Retinal pigment epithelial cell (primary cell): ENCODE data around the gene TMEM147.

Experiments
- DNase-seq: peaks from one replicate; pipeline ENCODE4 v3.0.0-alpha.2; 2010; ENCODE audit warnings: low read depth
- H3K4me3 ChIP-seq: 2 replicates; pipeline ENCODE4 v1.5.1; 2011; ENCODE audit warnings: mild to moderate bottlenecking, low read length, control low read depth, moderate library complexity
- TF ChIP-seq, protein P1 (sequence below): conservative IDR thresholded peaks from 2 replicates; pipeline ENCODE4 v1.5.1; 2011; ENCODE audit warnings: low read depth, low read length, control low read depth, inconsistent platforms

TMEM147 gene

DNA sequence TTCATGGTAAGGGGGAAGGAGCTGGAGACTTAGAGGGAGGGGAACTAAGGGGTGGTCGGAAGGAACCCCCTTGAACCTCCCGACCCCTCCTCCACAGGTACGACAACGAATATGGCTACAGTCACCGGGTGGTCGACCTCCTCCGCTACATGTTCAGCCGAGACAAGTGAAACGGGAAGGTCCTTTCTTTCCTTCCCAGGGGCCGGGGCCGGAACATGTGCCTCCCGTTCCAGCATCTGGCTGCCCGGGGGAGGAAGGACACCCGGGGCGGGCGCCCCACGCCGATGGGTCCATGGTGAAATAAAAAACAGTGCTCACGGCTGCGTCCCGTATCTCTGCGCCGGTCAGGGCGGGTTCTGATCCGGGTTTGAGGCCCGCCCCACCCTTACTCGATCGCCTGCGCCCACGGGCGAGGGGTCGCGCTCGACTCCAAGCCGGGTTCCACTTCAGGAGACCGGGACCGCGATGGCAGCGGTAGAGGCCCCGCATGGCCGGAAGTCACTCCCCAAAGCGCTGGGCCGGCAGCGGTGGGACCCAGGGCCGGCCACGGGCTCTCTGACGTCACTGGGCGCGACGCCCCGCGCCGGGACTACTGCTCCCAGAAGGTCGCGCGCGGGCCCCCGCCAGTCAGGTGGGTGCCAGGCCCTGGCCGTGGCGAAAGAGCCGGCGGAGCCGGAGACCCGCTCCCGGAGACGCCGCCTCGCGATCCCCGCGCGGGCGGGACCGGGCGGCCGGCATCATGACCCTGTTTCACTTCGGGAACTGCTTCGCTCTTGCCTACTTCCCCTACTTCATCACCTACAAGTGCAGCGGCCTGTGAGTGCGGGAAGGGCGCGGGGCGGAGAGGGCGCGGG, at the start of gene TMEM147:
Gene TMEM147, plus strand, starts transcription at position 626 of the 854 bp plus-strand sequence. Its CDS starts 114 bp downstream, at position 740.
- peak; percentile 56 for DNase-seq

DNA sequence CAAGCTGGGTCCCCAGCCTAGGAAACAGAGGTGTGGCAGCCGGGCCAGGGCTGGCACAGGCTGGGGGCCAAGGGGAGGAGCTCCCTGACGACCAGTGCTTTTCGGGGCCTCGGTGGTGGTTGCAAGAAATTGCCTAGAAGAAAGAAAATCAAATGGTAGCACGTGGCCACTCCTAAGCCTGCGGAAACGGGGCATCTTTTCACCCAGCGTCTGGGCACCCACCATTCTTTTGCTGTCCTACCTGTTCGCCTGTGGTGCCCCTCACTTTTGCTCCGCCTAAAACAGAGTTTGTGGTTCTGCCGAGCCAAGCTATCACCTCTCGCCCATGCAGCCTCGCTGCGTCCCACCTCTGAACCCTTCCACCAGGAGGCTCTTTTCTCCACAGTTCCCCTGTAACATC, 48.0 kb upstream of the TMEM147 start:
- H3K4me3 ChIP-seq, result no peak overlapping the region
- no peak for DNase-seq
- TF ChIP-seq, protein P1, sequence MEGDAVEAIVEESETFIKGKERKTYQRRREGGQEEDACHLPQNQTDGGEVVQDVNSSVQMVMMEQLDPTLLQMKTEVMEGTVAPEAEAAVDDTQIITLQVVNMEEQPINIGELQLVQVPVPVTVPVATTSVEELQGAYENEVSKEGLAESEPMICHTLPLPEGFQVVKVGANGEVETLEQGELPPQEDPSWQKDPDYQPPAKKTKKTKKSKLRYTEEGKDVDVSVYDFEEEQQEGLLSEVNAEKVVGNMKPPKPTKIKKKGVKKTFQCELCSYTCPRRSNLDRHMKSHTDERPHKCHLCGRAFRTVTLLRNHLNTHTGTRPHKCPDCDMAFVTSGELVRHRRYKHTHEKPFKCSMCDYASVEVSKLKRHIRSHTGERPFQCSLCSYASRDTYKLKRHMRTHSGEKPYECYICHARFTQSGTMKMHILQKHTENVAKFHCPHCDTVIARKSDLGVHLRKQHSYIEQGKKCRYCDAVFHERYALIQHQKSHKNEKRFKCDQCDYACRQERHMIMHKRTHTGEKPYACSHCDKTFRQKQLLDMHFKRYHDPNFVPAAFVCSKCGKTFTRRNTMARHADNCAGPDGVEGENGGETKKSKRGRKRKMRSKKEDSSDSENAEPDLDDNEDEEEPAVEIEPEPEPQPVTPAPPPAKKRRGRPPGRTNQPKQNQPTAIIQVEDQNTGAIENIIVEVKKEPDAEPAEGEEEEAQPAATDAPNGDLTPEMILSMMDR, result peak; percentile 4

More for the DNA sequence above, at the start of gene TMEM147:
- TF ChIP-seq, protein P1, result no peak
- peak within 1 kb of the TSS; percentile 91 for H3K4me3 ChIP-seq

- TF ChIP-seq, protein P1, result no peak
- H3K4me3 ChIP-seq, result no peak overlapping the region
- DNase-seq, result no peak
These were observed 47.2 kb upstream of the TMEM147 start for GRCh38 chr19:35498220-35498619.

DNA sequence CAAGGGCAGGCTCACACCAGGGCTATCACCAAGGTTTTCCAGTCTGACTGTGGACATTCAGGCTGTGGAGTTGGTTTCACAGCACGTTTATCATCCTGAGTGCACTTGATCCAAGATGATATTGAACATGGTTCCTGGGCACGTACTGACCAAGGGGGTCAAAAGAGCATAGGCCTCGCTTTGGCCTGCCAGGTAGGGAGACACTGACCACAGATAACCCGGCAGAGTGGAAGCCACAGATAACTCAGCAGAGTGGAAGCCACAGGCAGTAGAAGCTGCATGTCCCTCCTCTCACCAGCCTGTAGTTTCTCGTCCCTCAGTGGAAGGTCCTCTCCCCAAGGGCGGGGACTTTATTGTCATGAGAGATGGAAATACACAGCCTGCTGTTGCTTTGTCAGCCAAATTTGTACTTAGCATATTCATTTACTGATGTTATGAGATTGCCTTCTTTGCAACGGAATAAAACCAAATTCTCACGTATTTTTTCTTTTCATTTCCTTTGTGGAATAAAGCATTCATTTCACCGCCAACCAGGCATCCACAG, 46.4 kb upstream of the TMEM147 start:
- TF ChIP-seq, protein P1, result no peak
- no peak overlapping the region for H3K4me3 ChIP-seq
- no peak for DNase-seq

- no peak for DNase-seq
- TF ChIP-seq, protein P1, result no peak
- no peak overlapping the region for H3K4me3 ChIP-seq
These were observed 44.8 kb upstream of the TMEM147 start for GRCh38 chr19:35500611-35501010.

DNA sequence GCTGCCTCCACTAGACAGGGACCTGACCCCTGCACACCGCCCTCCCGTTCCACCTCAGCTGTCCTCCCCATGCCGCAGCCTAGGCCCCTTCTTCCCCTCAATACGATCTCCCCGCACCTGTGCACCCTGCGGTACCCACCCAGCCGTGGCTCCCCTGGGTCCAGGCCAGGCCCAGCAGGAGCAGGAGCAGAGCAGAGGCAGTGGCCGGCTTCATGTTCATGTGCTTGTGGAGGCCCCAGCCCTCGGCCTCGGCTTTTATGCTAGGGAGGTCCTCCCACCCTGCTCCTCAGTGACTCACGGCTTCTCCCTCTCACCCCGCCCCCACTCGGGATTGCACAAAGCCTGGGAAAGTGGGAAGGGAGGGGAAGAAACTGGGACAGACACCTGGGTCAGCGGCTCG, 43.7 kb upstream of the TMEM147 start:
- no peak for DNase-seq
- no peak overlapping the region for H3K4me3 ChIP-seq
- TF ChIP-seq, protein P1, result no peak

DNA sequence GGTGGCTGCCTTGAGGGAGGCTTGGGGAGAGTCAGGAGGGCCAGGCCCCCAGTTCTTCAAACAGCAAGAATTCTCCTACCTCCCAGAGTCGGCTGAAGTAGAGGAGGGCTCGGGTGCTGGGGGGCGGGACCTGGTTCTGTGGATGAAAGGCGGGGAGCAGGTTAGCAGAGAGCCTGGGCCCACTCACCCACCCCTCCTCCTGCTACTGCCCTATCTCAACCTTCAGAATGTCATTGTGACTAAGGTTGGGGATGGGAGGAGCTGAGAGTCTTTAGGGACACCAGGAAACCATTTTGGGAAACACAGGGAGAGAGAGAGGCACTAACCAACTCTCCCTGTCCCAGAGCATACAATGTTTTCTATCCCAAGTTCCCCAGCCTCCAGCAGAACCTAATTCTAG, 42.7 kb upstream of the TMEM147 start:
- H3K4me3 ChIP-seq, result no peak overlapping the region
- TF ChIP-seq, protein P1, result no peak
- no peak for DNase-seq
